Activated T-cell treated with anti-CD3 and anti-CD28 coated beads for 1 hour (primary cell): ENCODE measurements around the gene FSTL4.

Source experiments
- DNase-seq: peaks from one replicate; pipeline ENCODE4 v3.0.0-alpha.2; 2020; ENCODE audit warnings: low read depth

Gene FSTL4

GRCh38 chr5:133260715-133261114, 351.6 kb downstream of the FSTL4 start:
- no peak for DNase-seq

- no peak for DNase-seq
These were observed 352.9 kb downstream of the FSTL4 start for GRCh38 chr5:133259199-133259997.

- no peak for DNase-seq
These were observed 354.4 kb downstream of the FSTL4 start for GRCh38 chr5:133257977-133258376.

- DNase-seq = no peak
These were observed 356.1 kb downstream of the FSTL4 start for GRCh38 chr5:133256276-133256675.

- DNase-seq = no peak
These were observed 357.5 kb downstream of the FSTL4 start for GRCh38 chr5:133254803-133255202.

- no peak for DNase-seq
These were observed 358.7 kb downstream of the FSTL4 start for GRCh38 chr5:133253671-133254070.

GRCh38 chr5:133253070-133253469, 359.3 kb downstream of the FSTL4 start:
- DNase-seq = no peak

GRCh38 chr5:133252133-133252480, 360.2 kb downstream of the FSTL4 start:
- DNase-seq = no peak

GRCh38 chr5:133251296-133252132, 360.8 kb downstream of the FSTL4 start:
- DNase-seq = no peak

GRCh38 chr5:133250527-133250926, 361.8 kb downstream of the FSTL4 start:
- DNase-seq = no peak

GRCh38 chr5:133249593-133249992, 362.7 kb downstream of the FSTL4 start:
- no peak for DNase-seq

GRCh38 chr5:133247881-133248624, 364.3 kb downstream of the FSTL4 start:
- no peak for DNase-seq

- no peak for DNase-seq
These were observed 365.1 kb downstream of the FSTL4 start for GRCh38 chr5:133247151-133247709.

- no peak for DNase-seq
These were observed 365.8 kb downstream of the FSTL4 start for GRCh38 chr5:133246376-133247150.

GRCh38 chr5:133246053-133246370, 366.3 kb downstream of the FSTL4 start:
- no peak for DNase-seq

GRCh38 chr5:133245191-133246052, 366.9 kb downstream of the FSTL4 start:
- DNase-seq = no peak

- DNase-seq = no peak
These were observed 368.1 kb downstream of the FSTL4 start for GRCh38 chr5:133244242-133244641.

GRCh38 chr5:133243196-133243595, 369.1 kb downstream of the FSTL4 start:
- DNase-seq = no peak

GRCh38 chr5:133242221-133242835, 370.0 kb downstream of the FSTL4 start:
- no peak for DNase-seq
